ENCODE data around the gene FRMD5. TPM values are rescaled to one million over a fixed set of nuclear protein-coding genes. Genes with fewer than 3 reads are reported as not detected.

Gene FRMD5
- total and polyA plus RNA-seq, 2 donors from 2014 or later, result 0.32 to 0.41 TPM

GRCh38 chr15:44181410-44181809 lies 13.7 kb downstream of the FRMD5 start:
- no peaks in the 10 kb centered on the region for H3K36me3 ChIP-seq (ENCODE audit: control insufficient read depth in 2 of 3, insufficient read depth in 3 of 3, low read length in 3 of 3)
- no peak for FAIRE-seq
- no peaks in the 10 kb centered on the region for H3K4me1 ChIP-seq (ENCODE audit: control insufficient read depth in 2 of 3, insufficient read depth in 2 of 3, low read depth in 1 of 3, low read length in 3 of 3)
- H3K27ac ChIP-seq (ENCODE audit: low read depth in 2 of 2, low read length in 2 of 2), result no peak overlapping the region
- H3K9ac ChIP-seq (ENCODE audit: low read length in 3 of 3), result no peak overlapping the region
- H3K9me3 ChIP-seq (ENCODE audit: control insufficient read depth in 2 of 3, insufficient read depth in 1 of 3, low read length in 3 of 3), result no peaks in the 10 kb centered on the region
- intact Hi-C loops (cut with DNase I), result no loop called here
- H3K4me3 ChIP-seq (ENCODE audit: low read length in 3 of 3), result no peak overlapping the region
- DNase-seq, result no peak
- TF ChIP-seq CTCF (IDR thresholded peaks at IDR 0.05; ENCODE audit: borderline replicate concordance, extremely low read depth, insufficient read depth), result no peak
- H3K27me3 ChIP-seq (ENCODE audit: control insufficient read depth, insufficient read depth, low read length), result no peaks in the 10 kb centered on the region

GRCh38 chr15:44177139-44177538 lies 17.9 kb downstream of the FRMD5 start:
- no peak overlapping the region for H3K9ac ChIP-seq (ENCODE audit: low read length in 3 of 3)
- TF ChIP-seq CTCF (IDR thresholded peaks at IDR 0.05; ENCODE audit: borderline replicate concordance, extremely low read depth, insufficient read depth), result no peak
- no peaks in the 10 kb centered on the region for H3K27me3 ChIP-seq (ENCODE audit: control insufficient read depth, insufficient read depth, low read length)
- H3K4me3 ChIP-seq (ENCODE audit: low read length in 3 of 3), result no peak overlapping the region
- DNase-seq (no peak), FAIRE-seq (no peak)
- no peaks in the 10 kb centered on the region for H3K36me3 ChIP-seq (ENCODE audit: control insufficient read depth in 2 of 3, insufficient read depth in 3 of 3, low read length in 3 of 3)
- intact Hi-C loops (cut with DNase I), result no loop called here
- no peak overlapping the region for H3K27ac ChIP-seq (ENCODE audit: low read depth in 2 of 2, low read length in 2 of 2)
- no peaks in the 10 kb centered on the region for H3K4me1 ChIP-seq (ENCODE audit: control insufficient read depth in 2 of 3, insufficient read depth in 2 of 3, low read depth in 1 of 3, low read length in 3 of 3)
- H3K9me3 ChIP-seq (ENCODE audit: control insufficient read depth in 2 of 3, insufficient read depth in 1 of 3, low read length in 3 of 3), result no peaks in the 10 kb centered on the region

- Histone ChIP-seq H3K27me3 (ENCODE audit: control insufficient read depth, insufficient read depth, low read length) (no peaks in the 10 kb centered on the region), H3K27ac (ENCODE audit: low read depth in 2 of 2, low read length in 2 of 2) (no peak overlapping the region), H3K9me3 (ENCODE audit: control insufficient read depth in 2 of 3, insufficient read depth in 1 of 3, low read length in 3 of 3) (no peaks in the 10 kb centered on the region), H3K4me3 (ENCODE audit: low read length in 3 of 3) (no peak overlapping the region), H3K36me3 (ENCODE audit: control insufficient read depth in 2 of 3, insufficient read depth in 3 of 3, low read length in 3 of 3) (no peaks in the 10 kb centered on the region), H3K4me1 (ENCODE audit: control insufficient read depth in 2 of 3, insufficient read depth in 2 of 3, low read depth in 1 of 3, low read length in 3 of 3) (no peaks in the 10 kb centered on the region), H3K9ac (ENCODE audit: low read length in 3 of 3) (no peak overlapping the region)
- intact Hi-C loops (cut with DNase I), result no loop called here
- FAIRE-seq (no peak), DNase-seq (no peak)
- no peak for TF ChIP-seq CTCF (IDR thresholded peaks at IDR 0.05; ENCODE audit: borderline replicate concordance, extremely low read depth, insufficient read depth)
These were observed 21.3 kb downstream of the FRMD5 start for GRCh38 chr15:44173813-44174212.

- no peaks in the 10 kb centered on the region for H3K4me1 ChIP-seq (ENCODE audit: control insufficient read depth in 2 of 3, insufficient read depth in 2 of 3, low read depth in 1 of 3, low read length in 3 of 3)
- H3K27ac ChIP-seq (ENCODE audit: low read depth in 2 of 2, low read length in 2 of 2), result no peak overlapping the region
- H3K36me3 ChIP-seq (ENCODE audit: control insufficient read depth in 2 of 3, insufficient read depth in 3 of 3, low read length in 3 of 3), result no peaks in the 10 kb centered on the region
- no peaks in the 10 kb centered on the region for H3K9me3 ChIP-seq (ENCODE audit: control insufficient read depth in 2 of 3, insufficient read depth in 1 of 3, low read length in 3 of 3)
- no peak overlapping the region for H3K9ac ChIP-seq (ENCODE audit: low read length in 3 of 3)
- H3K27me3 ChIP-seq (ENCODE audit: control insufficient read depth, insufficient read depth, low read length), result no peaks in the 10 kb centered on the region
- no peak for TF ChIP-seq CTCF (IDR thresholded peaks at IDR 0.05; ENCODE audit: borderline replicate concordance, extremely low read depth, insufficient read depth)
- intact Hi-C loops (cut with DNase I), result no loop called here
- FAIRE-seq, result no peak
- no peak for DNase-seq
- H3K4me3 ChIP-seq (ENCODE audit: low read length in 3 of 3), result no peak overlapping the region
These were observed 31.7 kb downstream of the FRMD5 start for GRCh38 chr15:44163370-44163769.
